ENCODE results near the gene PLAC9.
"Not testable (repeated sequence)": the region's sequence is repeated elsewhere in the genome, so short reads cannot be mapped to it uniquely, and the experiment has no call there.

The PLAC9 gene

DNA sequence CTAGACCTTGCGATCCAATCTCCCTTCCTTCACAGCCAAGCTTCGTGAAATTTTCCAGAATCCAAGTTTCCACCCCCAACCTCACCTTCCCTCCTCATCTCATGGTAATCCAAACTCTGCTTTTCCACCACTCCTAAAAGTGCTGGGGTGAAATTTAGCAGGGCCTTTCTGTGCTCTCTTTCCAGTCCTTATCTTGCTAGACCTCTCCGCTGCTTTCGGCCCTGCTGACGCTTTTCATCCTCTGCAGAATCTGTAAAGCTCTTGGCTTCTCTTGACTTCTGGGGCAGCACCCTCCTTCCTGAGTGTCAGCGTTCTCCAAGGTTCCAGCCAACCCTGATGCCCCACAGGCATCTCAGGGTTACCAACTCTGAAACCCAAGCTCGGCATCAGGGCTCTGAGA, 7.7 kb downstream of the PLAC9 start:
- no peak for DNase-seq

DNA sequence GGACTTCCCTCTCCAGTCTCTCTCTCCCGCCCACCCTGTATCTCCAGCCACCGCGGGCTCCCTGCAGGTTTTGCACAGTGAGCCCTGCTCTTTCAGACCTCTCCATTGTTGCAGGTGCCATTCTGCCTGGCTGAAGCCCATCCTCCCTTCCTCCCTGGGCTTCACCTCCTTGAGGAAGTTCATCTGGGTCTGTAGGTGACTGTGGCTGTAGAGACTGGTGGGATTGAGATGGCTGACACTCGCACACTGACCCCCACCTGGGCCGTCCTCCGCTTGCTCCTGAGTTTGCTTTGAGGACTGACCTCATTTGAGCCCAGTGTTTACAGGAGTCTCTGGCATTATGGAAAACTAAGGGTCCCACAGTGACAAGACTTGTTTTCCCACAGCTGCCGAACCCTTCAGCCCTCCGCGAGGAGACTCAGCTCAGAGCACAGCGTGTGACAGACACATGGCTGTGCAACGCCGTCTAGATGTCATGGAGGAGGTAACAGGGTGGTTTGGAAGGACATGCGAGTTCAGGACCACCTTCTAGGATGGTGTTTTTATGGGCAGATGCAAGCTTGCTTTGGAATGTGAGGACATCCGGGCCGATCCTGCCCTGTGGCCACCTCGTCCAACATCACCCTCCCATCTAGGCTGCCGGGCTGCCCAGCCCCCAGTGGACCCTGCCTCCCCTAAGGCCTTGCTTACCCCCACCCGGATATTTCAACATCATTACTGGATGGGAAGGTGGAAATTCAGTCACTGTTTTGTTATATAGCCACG, 9.3 kb downstream of the PLAC9 start:
- no peak for DNase-seq

DNA sequence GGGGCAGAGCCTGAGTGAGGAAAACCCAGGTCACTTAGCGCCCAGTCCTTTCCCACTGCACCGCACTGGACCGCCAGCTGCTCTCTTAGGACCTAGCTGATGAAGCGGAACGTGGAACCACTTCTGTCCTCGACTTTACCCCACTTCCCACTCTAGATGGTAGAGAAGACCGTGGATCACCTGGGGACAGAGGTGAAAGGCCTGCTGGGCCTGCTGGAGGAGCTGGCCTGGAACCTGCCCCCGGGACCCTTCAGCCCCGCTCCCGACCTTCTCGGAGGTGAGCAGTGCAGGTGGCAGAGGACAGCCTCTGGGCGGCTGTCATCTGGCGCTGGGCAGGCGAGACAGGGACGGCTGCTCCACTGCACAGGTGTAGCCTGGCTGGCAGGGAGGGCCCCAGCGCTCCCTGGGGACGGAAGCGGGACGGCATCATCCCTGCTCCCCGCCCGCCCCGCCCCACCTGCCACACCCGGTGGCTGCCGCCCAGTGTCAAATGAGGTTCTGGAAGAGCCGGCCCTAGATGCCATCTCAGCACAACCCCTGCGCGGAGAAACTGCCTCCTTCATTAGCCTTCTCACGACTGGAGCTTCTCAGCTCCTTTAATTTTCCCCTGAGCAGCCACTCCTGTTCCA, 11.7 kb downstream of the PLAC9 start:
- DNase-seq = no peak

DNA sequence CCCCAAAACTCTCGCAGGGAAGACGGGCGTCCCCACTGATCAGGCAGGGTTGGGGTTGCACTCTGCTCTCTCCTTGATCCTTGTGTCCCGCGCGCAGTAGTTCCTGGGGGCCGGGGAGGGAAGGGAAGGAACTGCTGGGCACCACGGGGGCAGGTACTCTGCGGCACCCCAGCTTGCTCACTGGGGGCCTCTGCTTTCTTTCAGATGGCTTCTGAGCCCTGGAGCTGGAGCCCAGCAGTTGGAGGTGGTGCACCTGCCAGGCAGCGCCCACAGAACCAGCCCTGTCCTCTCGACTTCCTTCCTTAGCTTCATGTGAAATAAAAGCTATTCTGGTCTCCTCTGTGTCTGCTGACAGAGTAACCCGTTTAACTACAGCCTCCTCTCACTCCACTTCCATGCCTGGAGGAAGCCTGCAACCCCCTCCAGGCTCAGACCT, 12.2 kb downstream of the PLAC9 start:
- no peak for DNase-seq

DNA sequence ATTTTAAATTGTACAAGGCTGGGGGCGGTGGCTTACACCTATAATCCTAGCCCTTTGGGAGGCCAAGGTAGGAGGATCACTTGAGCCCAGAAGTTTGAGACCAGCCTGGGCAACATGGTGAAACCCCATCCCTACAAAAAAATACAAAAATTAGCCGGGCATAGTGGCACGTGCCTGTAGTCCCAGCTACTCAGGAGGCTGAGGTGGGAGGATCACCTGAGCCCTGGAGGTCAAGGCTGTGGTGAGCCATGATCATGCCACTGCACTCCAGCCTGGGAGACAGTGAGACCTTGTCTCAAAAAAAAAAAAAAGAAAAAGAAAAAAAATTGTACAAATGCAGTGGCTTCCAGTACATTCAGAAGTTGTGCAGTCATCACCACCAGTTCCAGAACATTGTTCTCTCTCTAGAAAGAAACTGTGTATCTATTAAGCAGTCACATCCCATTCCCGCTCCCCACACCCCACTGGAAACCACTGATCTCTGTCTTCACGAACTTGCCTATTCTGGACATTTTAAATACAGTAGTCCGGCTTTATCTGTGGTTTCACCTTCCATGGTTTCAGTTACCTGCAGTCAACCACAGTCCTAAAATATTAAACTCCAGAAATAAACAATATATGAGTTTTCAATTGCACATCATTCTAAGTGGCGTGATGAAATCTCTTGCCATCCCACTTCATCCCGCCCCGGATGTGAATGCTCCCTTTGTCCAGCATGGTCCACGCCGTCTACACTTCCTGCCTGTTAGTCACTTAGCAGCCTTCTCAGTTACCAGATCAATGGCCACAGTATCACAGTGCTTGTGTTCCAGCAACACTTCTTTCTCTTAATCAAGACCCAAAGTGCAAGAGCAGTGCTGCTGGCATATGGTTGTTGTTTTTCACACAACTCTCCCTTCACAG, 13.1 kb downstream of the PLAC9 start:
- not testable (repeated sequence) for DNase-seq

DNA sequence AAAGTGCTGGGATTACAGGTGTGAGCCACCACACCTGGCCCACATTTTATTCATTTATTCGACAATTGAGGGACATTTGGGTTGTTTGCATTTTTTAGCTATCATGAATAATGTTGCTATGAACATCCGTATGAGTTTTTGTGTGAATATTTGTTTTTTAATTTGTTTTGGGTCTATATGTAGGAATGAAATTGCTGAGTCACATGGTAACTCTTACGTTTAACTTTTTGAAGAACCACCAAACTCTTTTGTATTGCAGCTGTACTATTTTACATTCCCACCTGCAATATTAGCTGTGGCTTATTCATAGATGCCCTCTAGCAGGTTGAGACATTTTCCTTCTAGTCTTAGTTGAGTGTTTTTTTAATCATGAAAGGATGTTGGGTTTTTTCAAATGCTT, 14.4 kb downstream of the PLAC9 start:
- DNase-seq = no peak

DNA sequence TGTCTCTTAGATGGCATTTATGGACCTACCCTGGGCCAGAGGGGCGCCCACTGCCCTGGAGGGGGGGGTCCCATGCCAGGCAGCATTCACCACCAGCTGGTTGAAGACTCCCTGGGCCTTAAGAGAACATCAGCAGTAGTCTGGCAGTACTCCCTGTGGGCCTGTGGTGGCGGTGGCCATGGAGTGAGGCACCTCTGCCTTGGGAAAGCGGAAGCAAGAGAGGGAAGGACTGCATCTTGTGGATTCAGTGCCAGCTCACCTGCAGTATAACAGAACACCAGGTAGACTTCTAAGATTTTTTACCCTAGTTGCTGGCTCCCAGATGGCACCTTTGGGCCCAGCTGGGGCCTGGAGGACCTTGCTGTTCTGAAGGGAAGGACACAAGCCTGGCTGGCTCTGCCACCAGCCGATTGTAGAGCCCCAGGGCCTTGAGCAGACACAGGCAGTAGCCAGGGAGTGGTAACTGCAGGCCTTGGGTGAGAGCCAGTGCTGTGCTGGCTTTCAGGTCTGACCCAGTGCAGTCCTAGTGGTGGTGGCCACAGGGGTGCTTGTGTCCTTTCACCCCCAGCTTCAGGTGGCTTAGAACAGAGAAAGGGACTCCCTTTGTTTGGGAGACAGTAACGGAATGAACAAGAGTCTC, 15.8 kb downstream of the PLAC9 start:
- no peak for DNase-seq

DNA sequence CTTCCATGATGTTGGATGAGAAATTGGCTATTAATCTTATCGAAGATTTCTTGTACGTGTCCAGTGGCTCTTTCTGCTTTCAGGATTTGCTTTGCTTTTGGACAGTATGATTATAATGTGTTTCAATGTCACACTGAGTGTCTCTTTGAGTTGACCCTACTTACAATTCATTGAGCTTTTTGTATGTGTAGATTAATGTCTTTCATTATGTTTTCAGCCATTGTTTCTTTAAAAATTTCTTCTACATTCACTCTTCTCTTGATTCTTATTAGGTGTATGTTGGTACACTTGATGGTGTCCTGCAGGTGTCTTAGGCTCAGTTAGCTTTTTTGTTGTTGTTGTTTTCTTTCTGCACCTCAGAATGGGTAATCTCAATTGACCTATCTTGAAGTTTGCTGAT, 16.6 kb downstream of the PLAC9 start:
- DNase-seq = no peak

DNA sequence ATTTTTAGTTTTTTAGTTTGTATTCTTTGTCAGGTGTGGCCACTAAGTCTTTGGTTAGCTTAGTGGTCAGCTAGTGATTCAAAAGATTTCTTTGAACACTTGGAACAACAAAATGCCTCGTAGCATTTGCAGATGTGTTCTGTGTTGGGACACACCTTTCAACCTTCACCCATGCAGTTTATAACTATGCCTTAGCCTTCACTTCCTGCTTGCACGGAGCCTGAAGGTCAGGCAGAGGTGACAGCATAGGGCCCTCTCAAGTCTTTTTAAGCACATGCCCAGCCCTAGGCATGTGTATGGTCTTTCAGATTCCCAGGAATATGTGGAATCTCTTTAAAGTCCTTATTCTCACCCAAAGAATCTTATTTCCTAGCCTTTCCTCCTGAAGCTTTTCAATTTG, 17.6 kb downstream of the PLAC9 start:
- DNase-seq = no peak

DNA sequence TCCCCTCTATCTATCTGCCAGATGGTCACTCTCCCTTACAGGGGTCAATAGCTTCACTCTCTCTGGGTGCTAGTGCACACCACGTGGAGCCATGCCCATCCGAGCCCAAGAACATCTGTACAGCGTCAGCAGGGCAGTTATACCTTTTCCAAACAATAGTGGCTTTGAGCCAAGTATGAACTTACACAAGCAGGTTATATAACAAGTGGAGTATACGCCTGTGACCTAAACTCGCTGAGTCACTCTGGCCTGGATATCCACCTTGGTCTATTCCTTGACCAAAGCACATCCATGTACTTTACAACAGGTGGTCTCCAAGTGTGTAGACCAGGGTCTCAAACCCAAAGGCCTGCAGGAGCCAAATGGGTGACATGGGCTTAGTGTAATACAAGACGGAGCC, 20.3 kb downstream of the PLAC9 start:
- DNase-seq = no peak

DNA sequence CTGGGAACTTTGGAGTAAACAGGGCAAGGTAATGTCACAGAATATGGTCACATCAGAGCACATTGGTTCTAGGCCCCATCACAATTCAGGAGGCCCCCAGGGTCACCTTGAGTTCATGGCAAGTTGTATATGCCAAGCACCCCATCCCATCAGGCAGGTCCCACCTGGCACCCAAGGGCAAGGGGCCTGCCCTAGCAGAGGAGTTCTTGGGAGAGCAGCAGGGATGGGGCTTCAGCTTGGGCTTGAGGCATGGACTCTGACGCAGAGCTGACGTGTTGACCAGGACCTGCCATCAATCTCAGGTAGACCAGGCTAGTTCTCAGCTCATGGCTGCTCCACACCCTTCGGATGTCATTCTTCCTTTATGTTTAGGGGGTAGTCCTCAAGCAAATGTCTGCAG, 20.9 kb downstream of the PLAC9 start:
- DNase-seq = no peak

DNA sequence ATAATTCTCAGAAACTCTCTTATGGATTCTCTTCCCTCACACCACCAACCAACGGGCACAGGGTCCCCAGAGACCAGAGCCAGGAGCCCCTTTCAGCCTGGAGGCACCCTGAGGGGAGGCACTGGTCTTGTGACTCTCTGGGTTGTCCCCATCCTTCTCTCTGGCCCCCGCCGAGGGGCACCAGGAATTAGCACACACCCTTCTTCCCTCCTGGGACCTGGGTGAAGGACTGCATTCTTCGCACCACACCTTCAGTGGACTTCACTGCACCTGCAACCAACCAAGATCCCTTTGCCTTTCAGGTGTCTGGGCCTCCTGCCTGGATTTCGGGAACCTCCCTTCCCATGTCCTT, 22.1 kb downstream of the PLAC9 start:
- no peak for DNase-seq

DNA sequence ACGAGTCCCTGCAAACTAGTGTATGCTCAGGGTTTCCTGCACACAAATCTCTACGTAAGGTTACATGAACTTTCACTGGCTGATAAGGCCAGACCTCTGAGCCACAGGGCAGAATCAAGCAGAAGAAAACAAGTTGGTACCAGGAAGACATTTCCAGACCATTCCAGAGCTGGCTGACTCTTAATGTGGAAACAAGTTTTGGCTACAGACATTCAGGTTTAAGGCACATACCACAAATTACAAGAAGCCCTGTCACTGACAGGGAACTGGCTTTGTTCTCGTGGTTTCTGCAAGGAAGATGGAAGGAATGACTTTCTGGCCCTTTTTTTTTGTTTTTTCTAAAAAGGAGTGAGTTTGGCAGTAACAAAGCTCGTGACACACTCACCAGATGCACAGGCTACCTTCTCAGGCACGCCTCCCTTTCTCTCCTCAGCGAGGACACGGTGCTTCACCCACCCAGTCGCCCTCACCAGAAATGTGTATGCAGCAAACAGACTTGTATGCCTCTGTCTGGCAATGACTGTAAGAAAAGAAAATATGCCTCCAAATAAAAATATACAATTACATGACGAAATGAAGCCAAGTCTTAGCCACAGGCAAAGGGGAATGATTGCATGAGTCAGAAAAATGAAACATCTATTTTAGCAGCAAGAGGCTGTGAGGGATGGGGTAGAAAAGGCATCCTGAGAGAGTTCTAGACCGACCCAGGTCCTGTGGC, 22.6 kb downstream of the PLAC9 start:
- DNase-seq = no peak

DNA sequence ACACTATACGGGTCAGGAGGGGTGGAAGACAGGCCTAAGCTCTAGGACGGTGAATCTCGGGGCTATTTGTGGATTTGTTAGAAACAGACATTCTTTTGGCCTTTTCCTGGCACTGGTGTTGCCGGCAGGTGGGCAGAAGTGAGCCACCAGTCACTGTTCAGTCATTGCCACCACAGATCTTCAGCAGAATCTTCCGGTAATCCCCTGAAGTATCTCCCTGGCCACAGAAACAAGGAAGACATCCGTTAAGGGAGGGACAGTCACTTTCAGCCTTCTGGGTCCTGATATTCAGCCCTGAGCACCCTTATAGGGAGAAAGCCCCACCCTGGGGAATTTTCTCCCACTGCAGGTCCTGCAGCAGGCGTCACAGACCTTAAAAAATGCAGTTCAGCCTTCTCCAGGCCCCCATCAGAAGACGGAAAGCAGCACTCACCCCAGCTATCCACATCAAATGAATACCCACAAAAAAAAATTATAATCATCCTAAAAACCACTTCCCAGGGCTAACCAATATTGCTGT, 23.2 kb downstream of the PLAC9 start:
- no peak for DNase-seq

DNA sequence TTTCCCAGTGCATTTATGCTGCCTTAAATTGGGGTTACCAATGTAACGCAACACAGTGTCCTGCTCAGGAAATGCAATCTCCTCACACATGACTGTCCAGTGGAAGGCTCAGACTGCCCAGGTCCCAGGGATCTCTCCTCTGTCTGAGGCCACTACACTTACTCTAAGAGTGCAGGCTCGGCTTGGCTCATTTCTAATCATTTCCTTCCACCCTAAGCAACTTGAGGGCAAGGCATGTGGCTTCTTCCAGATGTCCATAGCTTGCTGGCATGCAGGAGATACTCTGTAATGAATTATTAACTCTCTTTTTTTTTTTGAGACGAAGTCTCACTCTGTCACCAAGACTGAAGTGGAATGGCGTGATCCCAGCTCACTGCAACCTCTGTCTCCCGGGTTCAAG, 23.7 kb downstream of the PLAC9 start:
- no peak for DNase-seq

DNA sequence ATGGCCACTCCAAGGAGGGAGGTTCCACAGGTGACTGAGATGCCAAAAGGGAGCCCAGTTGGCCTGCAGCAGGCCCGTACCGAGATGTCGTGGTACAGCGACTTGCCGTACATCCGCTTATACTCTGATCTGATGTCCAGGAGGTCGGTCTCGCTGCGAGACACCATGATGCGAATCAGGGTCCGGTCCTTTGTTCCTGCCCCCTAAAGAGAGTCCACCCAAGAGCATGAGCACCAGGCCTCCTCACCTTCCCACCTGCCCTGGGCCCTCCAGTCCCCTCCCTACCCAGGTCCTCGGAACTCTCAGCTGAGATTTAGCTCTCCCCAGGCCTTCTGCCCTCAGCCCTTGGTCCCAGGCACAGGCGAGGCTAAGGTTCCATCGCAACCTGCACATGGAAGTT, 25.0 kb downstream of the PLAC9 start:
- no peak for DNase-seq

DNA sequence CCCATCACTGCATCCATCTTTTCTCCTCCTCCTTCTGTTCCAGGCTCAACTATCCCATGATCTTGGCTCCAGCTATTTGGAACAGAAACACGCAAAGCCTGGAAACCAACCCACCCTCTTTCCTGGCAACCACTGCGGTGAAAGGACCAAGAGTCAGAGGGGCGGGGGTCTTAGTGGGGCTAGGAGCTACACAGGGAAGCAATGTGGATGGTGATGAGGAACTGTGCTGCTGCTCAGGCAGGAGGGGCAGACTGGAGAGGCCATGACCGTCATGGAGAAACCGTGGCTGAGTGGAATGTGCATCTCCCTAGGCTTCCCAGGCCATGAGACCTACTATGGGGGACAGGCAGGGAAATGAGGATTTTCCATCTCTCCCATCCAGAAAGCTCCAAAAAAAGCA, 25.6 kb downstream of the PLAC9 start:
- DNase-seq = no peak

DNA sequence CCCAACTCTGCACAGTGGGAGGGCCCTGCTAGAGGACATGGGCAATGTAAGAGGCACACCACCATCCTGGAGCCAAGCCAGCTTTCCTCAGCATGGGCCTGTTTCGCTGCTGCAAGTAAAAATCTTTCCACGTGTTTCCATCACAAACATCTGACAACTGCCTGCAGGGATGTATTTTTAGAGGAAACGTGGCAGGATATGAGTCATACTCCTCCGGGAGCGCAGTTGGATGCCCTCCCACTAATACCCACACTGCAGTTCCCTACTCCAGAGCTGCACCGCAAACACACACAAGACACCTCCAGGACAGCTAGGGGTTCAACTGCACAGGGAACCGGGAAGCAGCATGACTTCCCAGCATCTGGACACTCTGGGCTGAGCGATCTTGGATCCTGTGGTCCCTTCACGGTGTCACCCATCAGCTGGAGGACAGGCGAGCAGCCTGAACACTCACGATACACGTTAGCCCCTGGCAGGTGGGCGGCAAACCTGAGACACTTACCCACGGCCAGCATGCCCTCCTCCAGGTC, 26.1 kb downstream of the PLAC9 start:
- peak; percentile 78 for DNase-seq

DNA sequence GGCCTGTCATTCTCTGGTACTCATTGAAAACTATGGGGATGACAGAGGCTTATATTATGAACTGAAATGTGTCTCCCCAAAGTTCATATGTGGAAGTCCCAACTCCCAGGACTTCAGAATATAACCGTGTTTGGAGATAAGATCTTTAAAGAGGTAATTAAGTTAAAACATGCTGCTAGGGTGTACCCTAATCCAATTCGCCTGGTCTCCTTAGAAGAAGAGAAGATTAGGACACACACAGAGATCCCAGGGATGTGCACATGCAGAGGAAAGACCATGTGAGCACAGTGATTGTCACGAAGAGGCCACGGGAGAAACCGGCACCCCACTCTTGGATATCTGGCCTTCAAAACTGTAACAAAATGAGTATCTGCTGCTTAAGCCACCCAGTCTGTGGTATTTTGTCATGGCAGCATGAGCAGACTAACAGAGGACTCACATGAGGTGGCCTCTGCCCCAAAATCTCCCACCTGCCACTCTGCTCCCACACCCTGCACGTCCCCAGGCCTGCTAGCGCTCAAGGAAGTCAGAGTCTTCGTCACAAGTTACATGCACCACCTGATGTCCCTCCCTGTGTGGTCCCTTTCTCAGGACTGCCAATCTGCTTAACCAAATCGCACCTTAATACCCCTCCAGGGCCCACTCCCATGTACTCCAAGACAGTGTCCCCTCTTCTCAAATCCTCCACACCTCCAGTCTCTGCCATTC, 26.8 kb downstream of the PLAC9 start:
- DNase-seq = no peak

DNA sequence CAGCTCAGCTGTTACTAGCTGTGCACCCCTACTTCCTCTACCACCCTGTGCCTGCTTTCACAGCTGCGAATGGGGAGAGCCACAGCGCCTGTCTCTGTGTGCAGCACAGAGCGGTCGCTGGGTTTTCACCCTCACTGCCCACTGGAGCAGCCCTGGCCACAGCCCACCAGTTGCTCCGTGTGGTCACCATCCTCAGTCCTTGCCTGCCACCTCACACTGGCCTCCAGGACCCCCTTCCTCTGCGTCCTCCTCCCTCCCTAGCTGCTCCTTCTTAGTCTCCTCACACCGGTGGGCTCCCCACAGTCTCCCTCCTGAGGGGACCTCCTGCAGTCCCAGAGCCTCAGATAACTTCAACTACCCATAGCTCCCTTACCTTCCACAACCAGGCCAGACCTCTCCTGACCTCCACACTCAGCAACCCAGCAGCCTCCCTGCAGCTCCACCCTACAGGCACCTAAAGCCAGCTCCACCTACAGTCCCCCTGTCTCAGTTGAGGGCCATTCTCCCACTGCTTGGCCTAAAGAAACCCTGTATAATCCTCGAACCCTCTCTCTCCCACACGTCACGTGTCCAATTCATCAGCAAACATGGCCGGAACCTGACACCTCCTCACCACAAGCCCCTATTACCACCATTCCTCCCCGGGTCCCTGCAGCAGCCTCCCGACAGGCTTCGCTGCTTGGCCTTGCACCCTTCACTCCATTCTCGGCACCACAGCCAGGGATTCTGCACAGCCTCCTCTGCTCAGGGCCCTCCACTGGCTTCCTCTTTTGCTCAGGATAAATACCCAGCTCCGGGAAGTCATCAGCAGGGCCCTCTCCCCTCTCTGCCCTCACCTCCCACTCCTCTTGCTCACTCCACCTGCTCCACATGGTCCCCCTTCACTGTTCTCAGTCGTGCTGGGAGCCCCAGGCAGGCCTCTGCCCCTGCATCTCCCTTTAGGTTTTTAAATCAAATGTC, 28.1 kb downstream of the PLAC9 start:
- DNase-seq = no peak
